Stimulated activated effector memory CD8-positive, alpha-beta T cell treated with anti-CD3 and anti-CD28 coated beads, Interleukin-12 subunit alpha, Interleukin-12 subunit beta, amount 100 ng/mL, for 72 hours (primary cell): ENCODE results near the gene KIF6.

ENCODE experiments used
- ATAC-seq: fragments of 150-1000 bp; cut with Tn5 transposase; 2 replicates; pipeline ENCODE4 v1.10.0; 2021
- DNase-seq, 2 donors: peaks; one replicate each; pipeline ENCODE4 v3.0.0; 2021 to 2022; ENCODE audit warnings: low spot score in 2 of 2
- H3K27ac Mint-ChIP-seq: one replicate; pipeline ENCODE4 v1.8.0; 2022; ENCODE audit warnings: mild to moderate bottlenecking, mixed read lengths
- H3K36me3 Mint-ChIP-seq: one replicate; pipeline ENCODE4 v1.8.0; 2022; ENCODE audit warnings: mild to moderate bottlenecking, mixed read lengths
- H3K4me1 Mint-ChIP-seq: one replicate; pipeline ENCODE4 v1.8.0; 2022; ENCODE audit warnings: mixed read lengths
- H3K4me3 Mint-ChIP-seq: one replicate; pipeline ENCODE4 v1.8.0; 2022; ENCODE audit warnings: mild to moderate bottlenecking, mixed read lengths
- H3K9me3 Mint-ChIP-seq: one replicate; pipeline ENCODE4 v1.8.0; 2022; ENCODE audit warnings: mixed read lengths

The KIF6 gene

DNA sequence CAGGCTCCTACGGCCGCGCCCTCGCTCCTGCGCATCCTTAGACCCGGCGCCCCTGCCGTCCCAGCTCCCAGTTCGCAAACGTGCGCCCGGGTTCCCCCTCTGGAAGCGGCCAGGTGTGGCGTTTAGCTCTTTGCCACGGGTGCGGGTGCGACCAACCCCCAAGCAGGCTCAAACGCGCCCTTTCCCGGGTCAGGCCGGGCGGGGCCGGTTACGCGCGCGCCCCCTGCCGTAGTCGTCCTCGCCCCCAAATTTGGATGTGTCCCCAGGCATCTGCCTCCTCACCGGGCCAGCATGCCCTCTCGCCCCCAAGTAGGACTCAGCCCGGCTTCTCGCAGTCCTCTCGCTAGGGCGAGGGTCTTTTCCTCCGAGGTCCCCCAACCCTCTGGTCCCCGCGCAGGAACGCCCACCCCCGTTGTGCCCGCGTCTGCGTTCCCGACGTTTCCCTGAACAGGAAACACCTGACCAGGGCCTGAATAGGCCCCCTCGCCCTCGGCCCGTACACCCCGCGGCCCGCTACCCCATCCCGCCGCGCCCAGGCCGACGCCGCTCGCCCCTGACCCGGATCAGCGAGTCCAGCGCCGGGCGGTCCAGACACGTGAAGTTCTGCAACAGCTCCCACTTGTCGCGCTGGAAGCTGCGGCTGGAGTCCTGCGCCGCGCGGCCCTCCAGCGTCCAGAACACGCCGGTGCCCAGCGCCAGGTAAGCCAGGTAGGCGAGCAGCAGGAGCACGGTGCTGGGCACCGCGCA, 411.5 kb downstream of the KIF6 start:
- Mint-ChIP-seq H3K27ac (no peak overlapping the region), H3K4me1 (peaks cover 15% of the 10 kb centered on the region), H3K9me3 (no peaks in the 10 kb centered on the region), H3K4me3 (peak overlapping the region; percentile 31), H3K36me3 (no peaks in the 10 kb centered on the region)
- no peak for DNase-seq
- no peak for ATAC-seq

DNA sequence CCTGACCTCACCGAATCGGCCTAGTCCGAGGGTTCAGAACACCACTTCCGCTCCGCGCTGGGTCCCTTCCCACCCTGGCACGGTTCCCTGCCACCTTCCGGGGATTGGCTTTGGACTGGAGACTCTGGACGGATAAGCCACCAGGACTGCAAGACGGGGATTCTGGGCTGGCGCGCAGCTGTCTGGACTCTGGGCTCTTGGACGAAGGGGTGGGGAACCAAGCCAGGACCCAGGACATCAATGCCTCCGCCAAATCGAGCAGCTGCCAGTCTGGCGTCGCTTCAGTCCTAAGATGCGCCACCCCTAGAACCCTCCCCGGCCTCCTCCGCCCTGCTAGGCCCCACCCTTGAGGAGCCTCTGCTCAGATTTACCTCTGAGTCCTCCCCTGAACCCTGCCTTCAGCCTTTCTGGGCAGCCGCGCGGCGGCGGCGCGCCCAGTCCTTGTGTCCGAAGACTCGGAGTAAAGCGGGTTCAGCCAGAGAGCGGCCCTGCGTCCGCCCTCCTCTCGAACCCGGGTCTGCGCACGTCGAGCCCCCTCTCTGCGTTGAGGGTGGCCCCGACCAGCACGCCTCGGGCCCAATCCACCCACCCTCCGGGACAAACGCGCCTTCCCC, 412.2 kb downstream of the KIF6 start:
- DNase-seq (no peak), ATAC-seq (no peak)
- Mint-ChIP-seq H3K36me3 (no peaks in the 10 kb centered on the region), H3K4me3 (no peak overlapping the region), H3K27ac (no peak overlapping the region), H3K9me3 (no peaks in the 10 kb centered on the region), H3K4me1 (peaks cover 15% of the 10 kb centered on the region)

DNA sequence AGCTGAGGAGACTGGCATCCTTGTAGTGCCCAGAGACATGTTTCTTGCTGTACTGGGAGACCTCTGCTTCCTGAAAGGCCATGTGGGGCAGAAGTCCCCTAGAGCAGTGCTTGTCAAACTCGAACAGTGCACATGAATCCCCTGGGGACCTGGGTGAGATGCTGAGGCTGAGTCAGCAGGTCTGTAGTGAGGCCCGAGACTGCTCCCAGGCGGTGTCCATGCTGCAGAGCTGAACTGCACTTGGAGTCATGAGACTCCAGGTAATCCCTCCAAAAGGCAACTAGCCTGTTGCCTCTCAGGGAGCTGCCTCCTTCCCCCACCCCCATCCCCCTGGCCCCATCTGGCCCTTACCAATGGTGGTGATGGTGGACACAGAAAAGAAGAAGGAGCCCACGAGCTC, 414.7 kb downstream of the KIF6 start:
- Mint-ChIP-seq H3K4me3 (no peak overlapping the region), H3K9me3 (no peaks in the 10 kb centered on the region), H3K27ac (no peak overlapping the region), H3K36me3 (no peaks in the 10 kb centered on the region), H3K4me1 (peaks cover 15% of the 10 kb centered on the region)
- ATAC-seq (no peak), DNase-seq (no peak)

DNA sequence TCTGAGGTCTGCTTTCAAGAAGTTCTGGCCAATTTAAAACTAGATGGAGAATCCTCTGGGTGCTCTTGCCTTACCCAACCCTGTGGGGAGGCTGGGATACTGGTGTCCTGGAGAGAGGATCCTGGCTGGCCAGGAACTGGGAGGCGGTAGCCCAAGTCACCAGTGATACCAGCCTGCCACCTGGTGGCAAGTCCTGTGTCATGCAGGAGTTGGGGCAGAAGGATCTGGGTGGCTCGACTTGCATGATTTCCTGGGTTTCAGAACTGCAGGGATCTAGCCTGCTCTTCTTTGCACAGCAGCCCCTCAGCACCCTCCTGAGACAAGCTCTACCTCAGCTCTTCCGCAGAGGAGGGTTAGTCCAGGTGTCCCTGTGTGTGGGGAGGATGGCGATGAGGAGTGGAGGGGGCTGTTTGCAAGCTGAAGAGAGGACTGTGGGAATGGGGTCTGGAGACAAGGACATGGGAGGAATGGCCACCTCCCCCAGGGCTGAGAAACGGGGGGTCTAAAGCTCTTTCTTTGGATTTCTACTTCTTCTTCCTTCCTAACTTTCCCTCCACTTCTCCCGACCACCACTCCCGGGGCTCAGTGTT, 415.2 kb downstream of the KIF6 start:
- peak; percentile 54 for ATAC-seq
- no peaks in the 10 kb centered on the region for H3K9me3 Mint-ChIP-seq
- no peak overlapping the region for H3K27ac Mint-ChIP-seq
- DNase-seq = peak; percentile 44 to 79
- no peaks in the 10 kb centered on the region for H3K36me3 Mint-ChIP-seq
- H3K4me3 Mint-ChIP-seq = no peak overlapping the region
- peaks cover 15% of the 10 kb centered on the region for H3K4me1 Mint-ChIP-seq

DNA sequence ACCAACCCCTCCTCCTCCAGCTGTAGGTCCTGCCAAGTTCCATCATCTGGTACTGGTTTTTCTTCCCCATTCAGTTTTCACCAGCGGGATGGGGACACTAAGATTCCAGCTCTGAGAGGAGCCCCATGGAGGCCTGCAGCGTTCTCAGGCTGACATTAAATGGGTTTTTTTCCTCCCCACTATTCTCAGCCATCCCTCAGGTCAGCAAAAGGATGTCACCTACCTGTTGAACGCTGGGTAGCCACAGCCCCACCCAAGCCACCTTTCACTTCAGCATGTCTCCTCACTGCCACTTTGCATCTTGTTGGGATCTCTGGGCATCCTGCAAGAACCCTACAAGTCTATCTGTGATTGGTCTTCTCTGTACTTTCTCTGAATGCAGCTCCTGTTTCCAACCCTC, 417.7 kb downstream of the KIF6 start:
- Mint-ChIP-seq H3K36me3 (no peaks in the 10 kb centered on the region), H3K4me3 (no peak overlapping the region), H3K4me1 (peaks cover 15% of the 10 kb centered on the region), H3K27ac (no peak overlapping the region), H3K9me3 (no peaks in the 10 kb centered on the region)
- DNase-seq (no peak), ATAC-seq (no peak)

DNA sequence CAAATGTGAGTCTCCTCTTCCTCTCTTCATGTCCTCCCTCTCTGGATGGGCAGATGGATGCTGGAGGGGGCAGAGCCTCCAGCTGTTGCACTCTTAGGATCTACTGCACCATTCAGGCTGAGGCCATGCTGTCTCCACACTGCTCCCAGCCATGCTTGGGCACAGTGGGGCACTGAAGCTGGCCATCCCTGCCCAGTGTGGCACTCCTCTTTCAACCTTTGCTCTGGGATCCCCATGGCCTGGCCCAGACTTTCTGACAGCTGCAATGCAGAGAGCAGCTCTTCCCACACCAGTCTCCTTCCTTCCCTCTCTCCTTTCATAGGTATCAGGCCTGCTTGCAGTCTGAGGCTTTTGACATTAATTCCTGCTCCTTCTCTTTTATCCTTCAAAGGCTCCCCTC, 420.3 kb downstream of the KIF6 start:
- Mint-ChIP-seq H3K9me3 (no peaks in the 10 kb centered on the region), H3K36me3 (no peaks in the 10 kb centered on the region), H3K4me3 (no peak overlapping the region), H3K4me1 (peaks cover 12% of the 10 kb centered on the region), H3K27ac (no peak overlapping the region)
- ATAC-seq = no peak
- no peak for DNase-seq

DNA sequence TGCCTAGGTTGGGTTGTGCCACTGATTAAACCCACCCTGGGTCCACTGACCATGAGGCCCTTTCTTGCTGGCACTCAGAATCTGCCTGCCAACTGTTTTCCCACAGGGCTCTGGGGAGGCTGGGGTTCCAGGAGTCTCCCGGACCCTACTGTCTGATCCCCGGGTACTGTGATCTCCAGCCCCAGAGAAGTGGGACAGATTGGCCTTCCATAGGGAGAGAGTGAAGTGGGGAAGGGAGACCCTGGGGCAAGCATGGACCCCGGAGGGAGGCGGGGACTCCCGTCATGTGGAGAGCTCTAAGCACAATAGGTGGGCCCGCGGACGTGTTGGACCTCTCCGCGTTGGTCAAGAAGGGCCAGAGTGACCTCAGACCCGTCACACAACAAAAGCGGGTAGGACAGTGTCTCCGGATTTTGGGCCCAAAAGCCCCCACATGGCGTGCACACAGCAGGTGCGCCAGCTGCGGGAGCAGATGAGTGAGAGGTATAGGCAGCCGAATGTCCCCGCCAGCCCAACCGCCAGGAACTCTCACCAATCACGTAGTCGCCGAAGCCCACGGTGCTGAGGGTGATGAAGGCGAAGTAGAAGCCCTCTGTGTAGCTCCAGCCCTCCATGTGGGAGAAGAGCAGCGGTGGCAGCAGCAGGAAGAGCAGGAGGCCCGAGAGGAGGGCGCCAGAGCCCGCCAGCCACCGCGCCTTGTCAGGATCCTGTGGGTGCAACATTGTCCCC, 421.6 kb downstream of the KIF6 start:
- H3K4me3 Mint-ChIP-seq = peak overlapping the region; percentile 23
- H3K27ac Mint-ChIP-seq = no peak overlapping the region
- DNase-seq = no peak
- H3K9me3 Mint-ChIP-seq = no peaks in the 10 kb centered on the region
- ATAC-seq = peak; percentile 2
- H3K36me3 Mint-ChIP-seq = no peaks in the 10 kb centered on the region
- H3K4me1 Mint-ChIP-seq = peaks cover 10% of the 10 kb centered on the region

DNA sequence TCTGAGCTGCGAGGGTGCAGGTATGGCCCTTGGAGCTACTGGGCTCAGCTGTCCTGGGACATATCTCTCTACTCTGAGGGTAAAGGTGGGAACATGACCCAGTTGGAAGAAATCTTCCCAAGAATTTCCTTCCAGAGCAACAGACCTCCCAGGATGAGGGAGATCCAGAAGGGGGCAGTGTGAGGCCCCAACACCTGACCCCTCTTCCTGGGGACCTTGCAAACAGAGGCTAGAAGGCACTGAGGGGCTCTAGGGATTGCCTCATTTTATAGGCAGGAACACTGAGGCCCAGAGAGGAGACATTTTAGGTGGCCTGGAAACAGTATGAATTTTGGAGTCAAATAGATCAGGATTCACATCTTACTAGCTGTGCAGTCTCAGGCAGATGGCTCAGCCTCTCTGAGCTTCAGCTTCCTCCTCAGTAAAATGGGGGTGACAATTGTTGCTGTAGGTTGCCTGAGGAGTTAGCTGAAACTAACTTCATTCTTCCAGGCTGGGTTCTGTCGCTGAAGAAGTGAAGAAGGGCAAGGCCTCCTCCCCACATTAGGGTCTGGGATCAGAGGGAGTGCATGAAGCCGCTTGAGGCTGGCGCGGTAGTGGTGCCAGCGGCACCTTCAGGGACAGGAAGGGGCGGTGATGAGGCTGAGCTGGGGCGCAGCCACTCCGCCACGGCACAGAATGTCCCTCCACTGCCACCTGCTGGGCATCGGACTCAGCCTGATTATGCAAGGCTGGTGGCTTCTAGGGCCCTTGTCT, 422.4 kb downstream of the KIF6 start:
- peak; percentile 92 for ATAC-seq
- Mint-ChIP-seq H3K27ac (no peak overlapping the region), H3K4me1 (peaks cover 10% of the 10 kb centered on the region)

DNA sequence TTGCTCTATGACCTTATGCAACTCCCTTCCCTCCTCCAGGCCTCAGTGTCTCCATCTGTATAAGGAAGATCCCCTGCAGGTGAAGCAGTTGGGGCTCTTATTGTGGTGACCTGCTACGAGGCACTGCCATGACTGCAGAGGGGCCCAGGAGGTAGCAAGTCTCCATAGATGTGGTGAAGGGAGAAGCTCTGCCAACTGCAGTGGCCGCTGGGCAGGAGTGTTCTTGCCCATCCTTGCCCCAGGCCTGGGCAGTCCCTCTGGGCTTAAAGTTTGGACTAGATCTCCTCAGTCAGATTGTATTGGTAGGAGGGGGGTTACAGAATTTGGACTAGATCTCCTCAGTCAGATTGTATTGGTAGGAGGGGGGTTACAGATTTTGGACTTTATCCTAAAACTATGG, 423.2 kb downstream of the KIF6 start:
- H3K36me3 Mint-ChIP-seq = no peaks in the 10 kb centered on the region
- no peak for DNase-seq
- no peak for ATAC-seq
- H3K4me1 Mint-ChIP-seq = peaks cover 10% of the 10 kb centered on the region
- no peak overlapping the region for H3K27ac Mint-ChIP-seq
- no peak overlapping the region for H3K4me3 Mint-ChIP-seq
- H3K9me3 Mint-ChIP-seq = no peaks in the 10 kb centered on the region

More for the DNA sequence above, 422.4 kb downstream of the KIF6 start:
- no peaks in the 10 kb centered on the region for H3K36me3 Mint-ChIP-seq
- H3K9me3 Mint-ChIP-seq = no peaks in the 10 kb centered on the region
- peak overlapping the region; percentile 23 for H3K4me3 Mint-ChIP-seq
- DNase-seq = peak; percentile 83 to 94

DNA sequence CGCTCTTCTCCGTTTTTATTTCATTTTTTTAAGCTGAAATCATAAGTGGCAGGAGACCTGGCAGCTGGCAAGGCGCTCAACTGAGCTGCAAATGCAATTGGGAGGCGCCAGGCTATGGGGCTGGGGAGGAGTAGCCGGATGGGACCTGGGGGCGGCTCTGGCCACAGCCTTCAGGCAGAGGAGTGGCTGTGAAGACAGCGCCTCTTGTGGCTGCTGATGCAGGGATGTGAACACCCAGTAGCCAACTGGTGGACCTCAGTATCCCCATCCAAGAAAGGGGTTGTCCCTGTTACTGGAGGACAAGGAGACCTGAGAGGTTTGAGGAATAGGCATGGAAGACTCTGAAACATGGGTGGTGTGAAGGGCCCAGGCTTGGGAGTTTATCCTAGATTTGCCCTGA, 423.6 kb downstream of the KIF6 start:
- Mint-ChIP-seq H3K36me3 (no peaks in the 10 kb centered on the region), H3K4me1 (peaks cover 10% of the 10 kb centered on the region), H3K4me3 (no peak overlapping the region), H3K9me3 (no peaks in the 10 kb centered on the region), H3K27ac (no peak overlapping the region)
- ATAC-seq (no peak), DNase-seq (no peak)

DNA sequence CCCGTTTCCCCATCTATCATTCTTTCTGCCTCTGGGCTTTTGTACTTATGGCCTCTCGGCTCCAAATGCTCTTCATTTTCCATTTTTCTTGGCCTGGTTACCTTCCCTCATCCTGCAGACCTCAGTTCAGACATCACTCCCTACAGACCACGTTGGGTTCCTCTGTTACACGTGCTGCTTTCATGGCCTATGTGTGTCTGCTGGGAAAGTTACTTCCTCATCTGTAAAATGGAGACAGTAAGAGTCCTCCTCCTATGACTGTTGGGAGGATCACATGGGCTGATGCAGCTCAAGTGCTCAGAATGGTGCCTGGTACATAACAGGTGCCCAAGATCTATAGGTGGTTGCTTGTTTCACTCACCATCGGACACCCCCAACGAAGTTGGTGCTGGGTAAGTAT, 424.5 kb downstream of the KIF6 start:
- ATAC-seq (no peak), DNase-seq (no peak)
- no peak overlapping the region for H3K4me3 Mint-ChIP-seq
- H3K9me3 Mint-ChIP-seq = no peaks in the 10 kb centered on the region
- H3K4me1 Mint-ChIP-seq = peaks cover 10% of the 10 kb centered on the region
- H3K27ac Mint-ChIP-seq = no peak overlapping the region
- H3K36me3 Mint-ChIP-seq = no peaks in the 10 kb centered on the region

DNA sequence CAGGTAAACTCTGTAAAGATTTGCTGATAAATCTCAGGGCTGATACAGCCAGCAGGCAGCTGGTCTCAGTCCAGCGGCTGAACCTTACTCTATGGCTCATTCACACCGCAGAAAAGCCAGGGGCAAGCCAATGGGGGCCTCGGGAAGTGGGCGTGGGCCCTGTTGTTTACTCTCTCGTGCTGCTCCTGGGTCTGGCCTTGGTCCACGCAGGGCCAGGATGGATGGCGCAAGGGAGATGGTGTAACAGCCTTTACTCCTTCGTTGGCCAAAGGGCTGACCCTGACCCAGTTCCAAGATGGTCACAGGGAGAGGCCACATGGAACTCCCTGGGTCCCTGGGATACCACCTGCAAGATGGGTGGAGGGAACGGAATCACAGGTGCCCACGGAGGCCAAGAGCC, 427.1 kb downstream of the KIF6 start:
- H3K4me1 Mint-ChIP-seq = peaks cover 7% of the 10 kb centered on the region
- ATAC-seq (no peak), DNase-seq (no peak)
- H3K4me3 Mint-ChIP-seq = no peak overlapping the region
- H3K9me3 Mint-ChIP-seq = no peaks in the 10 kb centered on the region
- H3K27ac Mint-ChIP-seq = no peak overlapping the region
- H3K36me3 Mint-ChIP-seq = no peaks in the 10 kb centered on the region

DNA sequence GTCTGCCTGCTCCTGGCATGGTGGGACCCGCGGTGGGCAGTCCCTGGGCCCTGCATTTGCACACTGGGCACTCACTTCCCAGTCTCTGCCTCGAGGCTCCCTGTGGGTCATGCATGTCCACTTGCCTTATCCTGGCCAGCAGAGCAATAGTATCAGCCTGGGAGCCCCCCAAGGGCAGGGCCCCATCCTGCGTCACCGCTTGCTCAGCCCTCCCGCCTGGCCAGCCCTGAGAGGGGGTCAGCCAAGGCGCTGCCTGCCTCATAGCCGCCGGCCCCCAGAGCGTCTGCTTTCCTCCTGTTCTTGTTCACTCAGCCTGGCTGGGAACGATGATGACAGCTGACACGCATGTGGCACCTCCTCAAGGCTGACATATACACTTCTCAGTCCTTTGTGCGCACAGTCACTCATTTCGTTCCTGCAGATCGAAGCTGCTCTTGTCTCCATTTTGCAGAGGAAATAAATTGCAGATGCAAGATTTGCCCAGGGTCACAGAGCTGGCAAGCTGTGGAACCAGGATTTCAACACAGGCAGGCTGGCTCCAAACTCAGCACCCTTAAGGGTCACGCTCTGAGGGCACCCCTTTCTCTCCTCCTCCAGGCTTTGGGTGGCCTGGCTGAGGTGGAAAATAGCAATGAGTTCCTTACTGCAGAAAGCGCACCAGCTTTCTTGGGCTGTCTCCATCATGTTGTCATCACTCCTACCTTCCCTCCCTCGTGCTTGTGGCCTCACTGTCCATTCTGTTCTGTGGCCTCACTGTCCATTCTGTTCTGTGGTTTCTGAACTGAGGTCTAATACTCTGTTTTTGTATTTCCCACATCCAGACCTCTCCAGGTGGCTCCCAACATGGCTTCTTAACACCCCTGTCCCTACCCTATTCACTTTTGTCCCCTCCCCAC, 428.2 kb downstream of the KIF6 start:
- no peak overlapping the region for H3K27ac Mint-ChIP-seq

DNA sequence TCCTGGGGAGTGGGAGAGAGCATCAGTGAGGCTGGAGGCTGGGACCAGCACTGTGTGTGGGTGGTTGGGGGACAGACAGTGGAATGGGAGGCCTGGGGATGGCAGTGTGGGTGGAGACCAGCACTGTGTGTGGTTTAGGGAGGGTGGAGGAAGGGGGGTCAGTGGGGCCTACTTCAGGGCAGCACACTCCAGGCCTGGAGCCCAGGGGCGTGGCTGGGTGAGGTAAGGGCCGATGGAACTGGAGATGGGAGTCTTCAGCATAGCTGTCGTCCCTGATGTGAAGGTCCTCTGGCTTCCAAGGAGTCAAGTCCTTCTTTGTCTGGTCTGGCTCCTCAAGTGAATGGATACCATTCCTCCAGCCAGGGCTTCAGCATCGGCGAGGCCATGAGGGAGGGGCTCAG, 429.6 kb downstream of the KIF6 start:
- Mint-ChIP-seq H3K9me3 (no peaks in the 10 kb centered on the region), H3K36me3 (no peaks in the 10 kb centered on the region), H3K4me1 (no peaks in the 10 kb centered on the region), H3K4me3 (no peak overlapping the region), H3K27ac (peak overlapping the region; percentile 0)
- ATAC-seq (no peak), DNase-seq (no peak)

More for the DNA sequence above, 428.2 kb downstream of the KIF6 start:
- no peaks in the 10 kb centered on the region for H3K9me3 Mint-ChIP-seq
- H3K4me1 Mint-ChIP-seq = no peaks in the 10 kb centered on the region
- no peaks in the 10 kb centered on the region for H3K36me3 Mint-ChIP-seq
- no peak for ATAC-seq
- DNase-seq = no peak
- no peak overlapping the region for H3K4me3 Mint-ChIP-seq
